GM23248 (cell line): ENCODE measurements around the gene PPM1L. TPM values are rescaled to one million over a fixed set of nuclear protein-coding genes. Genes with fewer than 3 reads are reported as not detected.
A peak's percentile ranks its signal among the peaks of the same experiment; 100 is the strongest.

ENCODE experiments used
- DNase-seq: peaks from one replicate; pipeline ENCODE4 v3.0.0-alpha.2; 2015
- H2AFZ ChIP-seq: fragments of 200-600 bp; sonication (generic); 2 replicates; pipeline ENCODE4 v1.6.1; 2016; ENCODE audit warnings: antibody characterized with exemption
- H3F3A ChIP-seq: fragments of 200-600 bp; sonication (generic); 2 replicates; pipeline ENCODE4 v1.6.1; 2016; ENCODE audit warnings: mild to moderate bottlenecking, antibody characterized with exemption, mixed run types; ENCODE audit not compliant: insufficient read depth
- H3K27ac ChIP-seq: fragments of 200-600 bp; sonication (generic); 2 replicates; pipeline ENCODE4 v1.5.1; 2016; ENCODE audit warnings: mild to moderate bottlenecking
- H3K27me3 ChIP-seq: fragments of 200-600 bp; sonication (generic); replicated peaks from 2 replicates; pipeline ENCODE4 v1.6.1; 2016; ENCODE audit warnings: mild to moderate bottlenecking; ENCODE audit not compliant: insufficient read depth
- H3K36me3 ChIP-seq: fragments of 200-600 bp; sonication (generic); 2 replicates; pipeline ENCODE4 v1.6.1; 2016; ENCODE audit warnings: low read depth, mild to moderate bottlenecking
- H3K4me1 ChIP-seq: fragments of 200-600 bp; sonication (generic); 2 replicates; pipeline ENCODE4 v1.6.1; 2016; ENCODE audit warnings: mild to moderate bottlenecking; ENCODE audit not compliant: insufficient read depth
- H3K4me2 ChIP-seq: fragments of 200-600 bp; sonication (generic); one replicate; pipeline ENCODE4 v1.6.1; 2016; ENCODE audit warnings: mild to moderate bottlenecking; ENCODE audit not compliant: unreplicated experiment
- H3K4me3 ChIP-seq: fragments of 200-600 bp; sonication (generic); 2 replicates; pipeline ENCODE4 v1.5.1; 2016; ENCODE audit warnings: mild to moderate bottlenecking
- H3K79me2 ChIP-seq: fragments of 200-600 bp; sonication (generic); 2 replicates; pipeline ENCODE4 v1.6.1; 2016; ENCODE audit warnings: mild to moderate bottlenecking; ENCODE audit not compliant: insufficient read depth
- H3K9ac ChIP-seq: fragments of 200-600 bp; sonication (generic); 2 replicates; pipeline ENCODE4 v1.6.1; 2016; ENCODE audit warnings: mild to moderate bottlenecking
- H3K9me2 ChIP-seq: fragments of 200-600 bp; sonication (generic); 2 replicates; pipeline ENCODE4 v1.6.1; 2016; ENCODE audit warnings: mixed run types, mild to moderate bottlenecking, moderate library complexity; ENCODE audit not compliant: insufficient read depth
- H3K9me3 ChIP-seq: fragments of 200-600 bp; sonication (generic); one replicate; pipeline ENCODE4 v1.6.1; 2017; ENCODE audit warnings: low read depth
- H4K20me1 ChIP-seq: fragments of 200-600 bp; sonication (generic); 2 replicates; pipeline ENCODE4 v1.6.0; 2016; ENCODE audit not compliant: insufficient read depth
- EZH2 ChIP-seq: fragments of 200-600 bp; sonication (generic); IDR thresholded peaks from 2 replicates; pipeline ENCODE4 v1.6.1; 2018; ENCODE audit warnings: antibody characterized with exemption, mild to moderate bottlenecking; ENCODE audit not compliant: insufficient read depth, poor library complexity, severe bottlenecking
- EZH2phosphoT487 ChIP-seq: fragments of 200-600 bp; sonication (generic); IDR thresholded peaks from 2 replicates; pipeline ENCODE4 v1.6.1; 2018; ENCODE audit warnings: antibody characterized with exemption, moderate library complexity, mild to moderate bottlenecking, low read depth; ENCODE audit not compliant: insufficient read depth
- WGBS, 2 experiments: methylation state at CpG; one replicate each; pipeline ENCODE4 v1.1.6; 2015 to 2017; ENCODE audit warnings: low lambda C conversion rate in 2 of 2, low coverage in 1 of 2; ENCODE audit errors: missing lambda C conversion rate in 2 of 2; 5-methylcytosine and 5-hydroxymethylcytosine counted together
- in situ Hi-C: fragments of 300-500 bp; cut with MboI; formaldehyde crosslinking; loops from 2 replicates; pipeline ENCODE4 v1.15.0; 2020
- polyA plus RNA-seq: library from polyadenylated mRNA; unstranded; fragments of >200 nt; fragmentation: Nextera tagmentation; extraction: Ambion mirVana; gene quantifications from 2 replicates; pipeline ENCODE4 v1.2.1, GENCODE V29; 2016
- total RNA-seq: library from RNA; depleted of rRNA; stranded (reverse); fragments of >200 nt; shearing (Covaris generic); gene quantifications from 2 replicates; pipeline ENCODE4 v1.2.3, GENCODE V29; 2014

PPM1L gene
- total and polyA plus RNA-seq, 2 experiments from 2014 or later = under 0.01 to 0.26 TPM

DNA sequence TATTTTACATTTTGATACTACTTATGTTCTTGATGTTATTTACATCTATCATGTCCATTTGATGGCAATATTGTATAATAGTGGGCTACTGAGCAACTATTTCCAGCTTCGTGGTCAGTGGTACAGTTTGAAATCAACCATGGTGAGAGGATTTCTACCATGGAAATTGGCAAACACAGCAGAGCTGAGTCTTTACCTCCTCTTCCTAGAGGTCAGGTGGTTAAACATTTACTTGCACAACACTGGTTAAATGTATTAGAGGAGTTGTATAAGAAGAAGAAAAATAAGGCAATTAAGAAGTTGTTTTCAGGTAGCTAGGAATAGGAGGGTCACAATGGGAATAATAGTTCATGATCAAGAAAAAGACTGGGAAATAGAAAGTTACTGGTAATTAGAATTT lies 7.2 kb upstream of the PPM1L start:
- TF ChIP-seq EZH2phosphoT487 = no peak
- no peak for TF ChIP-seq EZH2
- Histone ChIP-seq H3K27ac (no peak overlapping the region), H3K36me3 (no peaks in the 10 kb centered on the region), H3F3A (no peaks in the 10 kb centered on the region), H3K4me2 (no peak overlapping the region), H3K9ac (no peak overlapping the region), H3K9me3 (no peaks in the 10 kb centered on the region), H3K4me3 (no peak overlapping the region), H3K9me2 (no peaks in the 10 kb centered on the region), H2AFZ (no peak overlapping the region), H3K79me2 (no peaks in the 10 kb centered on the region), H3K4me1 (0 out of 2 replicates have a peak, but pooled peaks cover under 1% of the 10 kb centered on the region), H3K27me3 (no peaks in the 10 kb centered on the region; the same call in 1 of the 2 replicates), H4K20me1 (no peaks in the 10 kb centered on the region)
- no peak for DNase-seq
- 18 to 40% methylated on average over 1 of the region's 1 CpG for WGBS, 2 experiments
- in situ Hi-C loops = no loop called here

- TF ChIP-seq EZH2phosphoT487 = no peak
- TF ChIP-seq EZH2 = no peak
- no peak for DNase-seq
- Histone ChIP-seq H4K20me1 (no peaks in the 10 kb centered on the region), H3K4me1 (peaks cover 5% of the 10 kb centered on the region; the same call in 1 of the 2 replicates), H2AFZ (peak overlapping the region; percentile 96; the same call in 1 of the 2 replicates), H3K4me2 (peak overlapping the region; percentile 100), H3K36me3 (no peaks in the 10 kb centered on the region), H3K79me2 (no peaks in the 10 kb centered on the region), H3K9me2 (no peaks in the 10 kb centered on the region), H3F3A (no peaks in the 10 kb centered on the region), H3K27ac (no peak overlapping the region), H3K9me3 (no peaks in the 10 kb centered on the region), H3K4me3 (peak overlapping the region; percentile 84), H3K9ac (no peak overlapping the region), H3K27me3 (peaks cover 17% of the 10 kb centered on the region)
- 20 to 27% methylated on average over 2 of the region's 2 CpGs for WGBS, 2 experiments
- in situ Hi-C loops = no loop called here
Observed at GRCh38 chr3:160753953-160754352, 2.1 kb upstream of the PPM1L start.

GRCh38 chr3:160754371-160754854 lies 1.6 kb upstream of the PPM1L start:
- in situ Hi-C loops = no loop called here
- H3K27ac ChIP-seq = 0 out of 2 replicates have a peak overlapping the region, but pooled peaks have one; percentile 66

GRCh38 chr3:160754855-160755747 lies 930 bp upstream of the PPM1L start:
- peak overlapping the region; percentile 66 for H3K27ac ChIP-seq
- no peaks in the 10 kb centered on the region for H3K79me2 ChIP-seq
- no peaks in the 10 kb centered on the region for H3K9me3 ChIP-seq
- H3F3A ChIP-seq = no peaks in the 10 kb centered on the region
- peak overlapping the region; percentile 76 for H3K9ac ChIP-seq
- peak overlapping the region; percentile 100 for H3K4me2 ChIP-seq
- H3K9me2 ChIP-seq = no peaks in the 10 kb centered on the region
- TF ChIP-seq EZH2 (no peak), EZH2phosphoT487 (no peak)
- H3K36me3 ChIP-seq = no peaks in the 10 kb centered on the region
- in situ Hi-C loops = no loop called here
- no peaks in the 10 kb centered on the region for H4K20me1 ChIP-seq
- DNase-seq = peak; percentile 96
- peak overlapping the region; percentile 96 for H2AFZ ChIP-seq
- H3K27me3 ChIP-seq = peaks cover 17% of the 10 kb centered on the region
- WGBS, 2 experiments = 1 to 2% methylated on average over 55 to 84 of the region's 85 CpGs
- peak overlapping the region; percentile 84 for H3K4me3 ChIP-seq
- peaks cover 5% of the 10 kb centered on the region; the same call in 1 of the 2 replicates for H3K4me1 ChIP-seq

More at GRCh38 chr3:160754371-160754854, 1.6 kb upstream of the PPM1L start:
- Histone ChIP-seq H3K79me2 (no peaks in the 10 kb centered on the region), H2AFZ (peak overlapping the region; percentile 96), H3K9me3 (no peaks in the 10 kb centered on the region), H3K9ac (peak overlapping the region; percentile 76), H3K4me3 (peak overlapping the region; percentile 84), H3K36me3 (no peaks in the 10 kb centered on the region), H3K9me2 (no peaks in the 10 kb centered on the region), H3K4me1 (peaks cover 5% of the 10 kb centered on the region; the same call in 1 of the 2 replicates), H3K27me3 (peaks cover 17% of the 10 kb centered on the region), H3F3A (no peaks in the 10 kb centered on the region), H4K20me1 (no peaks in the 10 kb centered on the region), H3K4me2 (peak overlapping the region; percentile 100)
- TF ChIP-seq EZH2phosphoT487 (no peak), EZH2 (no peak)
- 1 to 2% methylated on average over 27 of the region's 27 CpGs for WGBS, 2 experiments
- peak; percentile 72 for DNase-seq
